ENCODE data around the gene TMEM132D.

Gene TMEM132D

GRCh38 chr12:129080821-129081220 is 823.0 kb downstream of the TMEM132D start:
- TF ChIP-seq CTCF (IDR thresholded peaks at IDR 0.05; ENCODE audit: unreplicated experiment in 3 of 3): no peak
- Mint-ChIP-seq H3K27ac (no peak overlapping the region), H3K36me3 (ENCODE audit: low read depth) (no peaks in the 10 kb centered on the region), H3K27me3 (ENCODE audit: low read depth) (peaks cover 17% of the 10 kb centered on the region), H3K9me3 (no peaks in the 10 kb centered on the region), H3K4me3 (no peak overlapping the region), H3K4me1 (peaks cover 29% of the 10 kb centered on the region)

- no peak overlapping the region for H3K4me3 Mint-ChIP-seq
- H3K9me3 Mint-ChIP-seq: no peaks in the 10 kb centered on the region
- H3K27ac Mint-ChIP-seq: peak overlapping the region in 1 of 3 experiments; percentile 38
- no peaks in the 10 kb centered on the region for H3K36me3 Mint-ChIP-seq (ENCODE audit: low read depth)
- peaks cover 33% of the 10 kb centered on the region for H3K4me1 Mint-ChIP-seq
- peaks cover 17% of the 10 kb centered on the region for H3K27me3 Mint-ChIP-seq (ENCODE audit: low read depth)
- TF ChIP-seq CTCF (IDR thresholded peaks at IDR 0.05; ENCODE audit: unreplicated experiment in 3 of 3): no peak
Measured at GRCh38 chr12:129080391-129080790, 823.4 kb downstream of the TMEM132D start.

- no peak overlapping the region for H3K4me3 Mint-ChIP-seq
- no peak for TF ChIP-seq CTCF (IDR thresholded peaks at IDR 0.05; ENCODE audit: unreplicated experiment in 3 of 3)
Measured at GRCh38 chr12:129079719-129080118, 824.1 kb downstream of the TMEM132D start.

GRCh38 chr12:129076441-129077320 is 827.1 kb downstream of the TMEM132D start:
- no peaks in the 10 kb centered on the region for H3K36me3 Mint-ChIP-seq (ENCODE audit: low read depth)
- H3K27ac Mint-ChIP-seq: peak overlapping the region; percentile 1 to 76 (median 64)
- peaks cover 22% of the 10 kb centered on the region for H3K27me3 Mint-ChIP-seq (ENCODE audit: low read depth)
- H3K9me3 Mint-ChIP-seq: no peaks in the 10 kb centered on the region
- H3K4me1 Mint-ChIP-seq: peaks cover 45% of the 10 kb centered on the region
- peak overlapping the region in 1 of 3 experiments; percentile 6 for H3K4me3 Mint-ChIP-seq
- TF ChIP-seq CTCF (IDR thresholded peaks at IDR 0.05; ENCODE audit: unreplicated experiment in 3 of 3): no peak

More at GRCh38 chr12:129079719-129080118, 824.1 kb downstream of the TMEM132D start:
- peak overlapping the region in 1 of 3 experiments; percentile 38 for H3K27ac Mint-ChIP-seq
- H3K27me3 Mint-ChIP-seq (ENCODE audit: low read depth): peaks cover 18% of the 10 kb centered on the region
- no peaks in the 10 kb centered on the region for H3K36me3 Mint-ChIP-seq (ENCODE audit: low read depth)
- H3K4me1 Mint-ChIP-seq: peaks cover 40% of the 10 kb centered on the region
- H3K9me3 Mint-ChIP-seq: no peaks in the 10 kb centered on the region

GRCh38 chr12:129075460-129076208 is 828.2 kb downstream of the TMEM132D start:
- peaks cover 43% of the 10 kb centered on the region for H3K4me1 Mint-ChIP-seq

More at GRCh38 chr12:129075460-129076208, 828.2 kb downstream of the TMEM132D start:
- Mint-ChIP-seq H3K27ac (peak overlapping the region; percentile 1 to 76 (median 64)), H3K4me3 (peak overlapping the region in 1 of 3 experiments; percentile 6), H3K36me3 (ENCODE audit: low read depth) (no peaks in the 10 kb centered on the region), H3K27me3 (ENCODE audit: low read depth) (peaks cover 22% of the 10 kb centered on the region), H3K9me3 (no peaks in the 10 kb centered on the region)
- TF ChIP-seq CTCF (IDR thresholded peaks at IDR 0.05; ENCODE audit: unreplicated experiment in 3 of 3): no peak

All from nephron (organoid).